ENCODE measurements around the gene DHX35.

DNA sequence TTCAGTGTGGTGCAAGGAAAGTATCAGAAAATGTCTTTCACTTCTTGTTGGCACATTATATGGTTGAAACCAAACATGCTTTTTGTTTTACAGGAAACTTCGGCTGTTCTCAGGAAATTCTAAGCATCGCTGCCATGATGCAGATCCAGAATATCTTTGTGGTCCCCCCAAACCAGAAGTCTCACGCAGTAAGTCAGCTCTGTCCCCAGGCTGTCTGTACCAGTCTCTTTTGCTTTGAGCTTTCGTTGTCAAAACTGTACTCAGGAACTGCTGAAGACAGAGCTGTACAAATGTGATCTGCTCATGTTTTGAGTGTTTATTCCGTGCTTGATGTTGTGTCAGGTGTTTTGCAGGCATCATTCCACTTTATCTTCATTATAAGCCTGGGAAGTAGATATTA lies 59.6 kb downstream of the DHX35 start:
- no peak for TF ChIP-seq CTCF (IDR thresholded peaks at IDR 0.05 in 4 of 5, conservative IDR thresholded peaks at IDR 0.05 in 1 of 5)
- no peak for TF ChIP-seq POLR2A (IDR thresholded peaks at IDR 0.05)

Measured in gastrocnemius medialis (tissue), 4 donors.